ENCODE results near the gene STT3B. TPM values are rescaled to one million over a fixed set of nuclear protein-coding genes. Genes with fewer than 3 reads are reported as not detected.
"Not testable (repeated sequence)": the region's sequence is repeated elsewhere in the genome, so short reads cannot be mapped to it uniquely, and the experiment has no call there.

Gene STT3B
- total RNA-seq, 2 experiments from 2014 or later, result 199 to 201 TPM

DNA sequence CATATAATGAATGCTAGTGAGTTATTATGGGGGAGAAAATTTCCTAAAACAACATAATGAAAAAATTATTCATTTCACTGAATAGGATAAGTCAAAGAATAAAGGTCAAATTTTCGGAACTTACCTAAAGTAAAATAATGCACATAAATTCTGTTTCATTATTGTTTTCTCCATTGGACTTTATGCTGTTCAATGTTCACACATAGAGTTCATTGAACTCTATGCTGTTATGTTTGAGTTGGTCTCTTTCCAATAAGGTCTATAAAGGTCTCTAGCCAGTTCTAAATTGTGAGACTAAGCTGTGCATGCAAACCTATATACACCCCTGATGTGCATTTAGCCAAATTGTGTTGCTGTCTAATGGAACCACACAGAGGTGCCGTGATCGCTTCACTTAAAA is 28.5 kb upstream of the STT3B start:
- POLR2A ChIA-PET, result interaction anchor here (2.2 kb wide), 1 partner anchor 28 kb away, joined by 14 read pairs; the partner anchor contains the start of gene STT3B
- Mint-ChIP-seq H3K9me3 (no peaks in the 10 kb centered on the region), H3K4me3 (no peak overlapping the region), H3K27me3 (no peaks in the 10 kb centered on the region), H3K36me3 (ENCODE audit: low read depth) (no peaks in the 10 kb centered on the region), H3K27ac (no peak overlapping the region), H3K4me1 (peaks cover 47% of the 10 kb centered on the region)
- CTCF ChIA-PET, result no interaction called here
- no peak for DNase-seq

- no peak overlapping the region for H3K27ac Mint-ChIP-seq
- ChIA-PET POLR2A (no interaction called here), CTCF (no interaction called here)
- no peak for DNase-seq
- no peak overlapping the region for H3K4me3 Mint-ChIP-seq
- peaks cover 57% of the 10 kb centered on the region for H3K4me1 Mint-ChIP-seq
- no peaks in the 10 kb centered on the region for H3K36me3 Mint-ChIP-seq (ENCODE audit: low read depth)
- H3K9me3 Mint-ChIP-seq, result peaks cover 2% of the 10 kb centered on the region
- no peaks in the 10 kb centered on the region for H3K27me3 Mint-ChIP-seq
These were observed 27.2 kb upstream of the STT3B start for GRCh38 chr3:31505371-31506048.

DNA sequence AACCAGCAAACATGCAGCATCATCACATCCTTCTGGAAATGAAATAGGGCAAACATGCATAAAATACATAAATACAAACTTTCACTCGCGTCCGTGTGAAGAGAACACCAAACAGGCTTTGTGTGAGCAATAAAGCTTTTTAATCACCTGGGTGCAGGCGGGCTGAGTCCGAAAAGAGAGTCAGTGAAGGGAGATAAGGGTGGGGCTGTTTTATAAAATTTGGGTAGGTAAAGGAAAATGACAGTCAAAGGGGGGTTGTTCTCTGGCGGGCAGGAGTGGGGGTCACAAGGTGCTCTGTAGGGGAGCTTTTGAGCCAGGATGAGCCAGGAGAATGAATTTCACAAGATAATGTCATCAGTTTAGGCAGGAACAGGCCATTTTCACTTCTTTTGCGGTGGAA is 26.2 kb upstream of the STT3B start:
- H3K9me3 Mint-ChIP-seq; CTCF ChIA-PET; H3K27ac Mint-ChIP-seq; DNase-seq; H3K27me3 Mint-ChIP-seq; H3K4me3 Mint-ChIP-seq; H3K36me3 Mint-ChIP-seq (ENCODE audit: low read depth): not testable (repeated sequence)
- POLR2A ChIA-PET, result interaction anchor here (3.8 kb wide), 1 partner anchor 26 kb away, joined by 43 read pairs; the partner anchor contains the start of gene STT3B
- peaks cover 57% of the 10 kb centered on the region for H3K4me1 Mint-ChIP-seq

GRCh38 chr3:31508452-31509146 is 24.1 kb upstream of the STT3B start:
- CTCF ChIA-PET, result interaction anchor here (0.7 to 1.3 kb wide), 6 partner anchors 9 to 606 kb away, joined by 3 to 7 read pairs (median 4); partner anchors contain the start of gene STT3B

DNA sequence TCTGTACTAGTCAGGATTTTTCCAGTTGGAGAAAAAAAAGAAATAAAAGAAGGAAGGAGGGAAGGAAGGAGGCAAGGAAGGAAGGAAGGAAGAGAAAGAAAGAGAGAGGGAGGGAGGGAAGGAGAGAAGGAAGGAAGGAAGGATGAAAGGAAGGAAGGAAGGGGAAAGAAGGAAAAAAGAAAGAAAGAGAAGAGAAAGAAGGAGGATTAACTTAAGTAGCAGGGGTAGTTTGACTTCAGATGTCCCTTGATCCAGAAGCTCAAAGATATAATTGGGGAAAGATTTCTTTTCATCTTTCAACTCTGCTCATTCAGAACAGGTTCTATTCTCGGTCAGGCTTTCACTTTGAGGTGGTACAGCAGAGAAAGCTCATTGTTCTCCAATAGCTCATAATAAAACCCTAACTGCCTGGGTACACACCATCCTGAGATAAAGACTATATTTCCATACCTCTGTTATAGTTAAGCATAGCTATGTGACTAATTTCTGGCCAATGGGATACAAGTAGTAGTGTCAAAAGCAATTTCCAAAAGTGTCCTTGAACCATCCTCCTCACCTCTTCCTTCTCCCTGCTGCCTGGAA is 23.5 kb upstream of the STT3B start:
- Mint-ChIP-seq H3K27ac (peak overlapping the region; percentile 62), H3K27me3 (no peaks in the 10 kb centered on the region), H3K9me3 (peaks cover 5% of the 10 kb centered on the region), H3K4me3 (no peak overlapping the region), H3K4me1 (peaks cover 51% of the 10 kb centered on the region), H3K36me3 (ENCODE audit: low read depth) (peaks cover 2% of the 10 kb centered on the region)
- DNase-seq, result no peak
- ChIA-PET POLR2A (interaction anchor here (1.7 to 3.8 kb wide), 2 partner anchors 13 to 23 kb away, joined by 6 to 43 read pairs; partner anchors contain the start of gene STT3B), CTCF (interaction anchor here (0.7 to 1.3 kb wide), 6 partner anchors 9 to 605 kb away, joined by 3 to 7 read pairs (median 4); partner anchors contain the start of gene STT3B)

More at GRCh38 chr3:31508452-31509146, 24.1 kb upstream of the STT3B start:
- POLR2A ChIA-PET, result interaction anchor here (1.7 to 3.8 kb wide), 2 partner anchors 13 to 24 kb away, joined by 6 to 43 read pairs; partner anchors contain the start of gene STT3B
- Mint-ChIP-seq H3K36me3 (ENCODE audit: low read depth) (peaks cover 2% of the 10 kb centered on the region), H3K27me3 (no peaks in the 10 kb centered on the region), H3K27ac (peak overlapping the region; percentile 62), H3K4me3 (no peak overlapping the region), H3K9me3 (peaks cover 5% of the 10 kb centered on the region), H3K4me1 (peaks cover 51% of the 10 kb centered on the region)
- DNase-seq, result no peak

DNA sequence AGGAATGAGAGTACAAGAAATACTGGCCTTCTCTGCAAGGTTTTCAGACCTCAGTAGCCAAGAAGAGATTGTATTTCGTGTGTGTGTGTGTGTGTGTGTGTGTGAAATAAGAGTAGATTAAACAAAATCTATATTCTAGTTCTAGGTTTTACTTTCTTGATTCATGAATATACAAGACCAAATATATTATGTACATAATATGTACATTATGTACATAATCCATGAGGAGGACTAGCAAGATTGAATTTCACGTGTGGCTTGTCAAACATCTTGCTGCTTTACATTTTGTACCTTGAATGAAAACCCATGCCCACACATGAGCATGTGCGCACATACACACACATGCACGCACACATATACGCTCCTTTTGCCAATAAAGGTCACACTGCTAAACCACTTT is 18.2 kb upstream of the STT3B start:
- Mint-ChIP-seq H3K9me3 (peaks cover 12% of the 10 kb centered on the region), H3K36me3 (ENCODE audit: low read depth) (peaks cover 2% of the 10 kb centered on the region)
- DNase-seq, result no peak

GRCh38 chr3:31515486-31516284 is 17.0 kb upstream of the STT3B start:
- POLR2A ChIA-PET, result interaction anchor here (9.9 kb wide), 1 partner anchor 17 kb away, joined by 145 read pairs; the partner anchor contains the start of gene STT3B
- Mint-ChIP-seq H3K4me1 (no peaks in the 10 kb centered on the region), H3K36me3 (ENCODE audit: low read depth) (peaks cover 2% of the 10 kb centered on the region), H3K4me3 (no peak overlapping the region), H3K27me3 (no peaks in the 10 kb centered on the region), H3K27ac (no peak overlapping the region), H3K9me3 (peaks cover 11% of the 10 kb centered on the region)
- CTCF ChIA-PET, result interaction anchor here (1.1 kb wide), 1 partner anchor 16 kb away, joined by 5 read pairs; the partner anchor contains the start of gene STT3B
- no peak for DNase-seq

More for the DNA sequence above, 18.2 kb upstream of the STT3B start:
- Mint-ChIP-seq H3K27me3 (no peaks in the 10 kb centered on the region), H3K4me3 (no peak overlapping the region), H3K27ac (no peak overlapping the region), H3K4me1 (peaks cover 7% of the 10 kb centered on the region)
- ChIA-PET POLR2A (interaction anchor here (9.9 kb wide), 1 partner anchor 18 kb away, joined by 145 read pairs; the partner anchor contains the start of gene STT3B), CTCF (no interaction called here)

DNA sequence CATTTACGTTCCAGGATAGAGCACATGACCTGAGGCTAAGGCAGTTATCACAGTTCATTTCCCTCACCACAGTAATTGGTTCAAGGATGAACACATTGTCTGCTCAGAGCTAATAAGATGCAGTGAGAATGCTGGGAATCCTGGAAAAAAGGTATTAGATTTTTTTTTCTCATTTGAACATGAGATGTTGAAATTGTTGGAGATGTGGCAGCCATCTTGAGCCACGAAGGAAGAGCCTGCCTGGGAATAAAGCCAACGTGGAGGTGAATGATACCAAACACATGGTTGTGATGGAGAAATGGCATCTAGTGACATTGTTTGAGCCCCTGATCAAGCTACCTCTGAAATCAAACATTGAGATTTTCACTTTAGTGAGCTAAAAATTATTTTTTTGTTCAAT is 16.0 kb upstream of the STT3B start:
- Mint-ChIP-seq H3K27ac (no peak overlapping the region), H3K4me3 (no peak overlapping the region), H3K9me3 (peaks cover 11% of the 10 kb centered on the region), H3K27me3 (no peaks in the 10 kb centered on the region), H3K4me1 (peaks cover 7% of the 10 kb centered on the region), H3K36me3 (ENCODE audit: low read depth) (peaks cover 2% of the 10 kb centered on the region)
- POLR2A ChIA-PET, result interaction anchor here (9.9 kb wide), 1 partner anchor 16 kb away, joined by 145 read pairs; the partner anchor contains the start of gene STT3B
- CTCF ChIA-PET, result interaction anchor here (0.6 kb wide), 1 partner anchor 286 kb away, joined by 3 read pairs; no protein-coding TSS in a partner anchor
- DNase-seq, result no peak

DNA sequence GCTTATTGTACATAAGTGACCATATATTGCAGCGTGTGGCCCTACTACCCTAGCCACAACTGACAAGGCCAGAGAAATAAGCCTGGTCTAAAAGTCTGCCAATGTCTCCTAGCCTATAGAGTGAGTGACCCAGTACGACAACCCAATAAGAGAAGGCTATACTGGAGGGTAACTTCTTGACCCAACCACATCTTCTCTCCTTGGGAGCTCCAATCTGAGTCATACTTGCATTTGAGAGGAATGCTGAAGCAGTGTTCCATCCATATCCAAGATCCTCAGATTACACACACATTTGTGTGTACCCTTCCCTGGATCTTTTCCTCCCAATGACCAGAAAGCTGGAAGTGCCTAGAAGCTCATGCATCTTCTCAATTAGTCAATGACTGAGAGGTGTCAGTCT is 11.3 kb upstream of the STT3B start:
- ChIA-PET POLR2A (interaction anchor here (1.6 to 9.9 kb wide), 3 partner anchors 11 to 14 kb away, joined by 6 to 145 read pairs (median 7); partner anchors contain the start of gene STT3B), CTCF (interaction anchor here (1.8 to 4.6 kb wide), 2 partner anchors 11 to 295 kb away, joined by 4 to 31 read pairs; partner anchors contain the start of gene STT3B)
- Mint-ChIP-seq H3K36me3 (ENCODE audit: low read depth) (peaks cover 3% of the 10 kb centered on the region), H3K4me3 (no peak overlapping the region), H3K9me3 (peaks cover 11% of the 10 kb centered on the region), H3K4me1 (peaks cover 21% of the 10 kb centered on the region), H3K27me3 (no peaks in the 10 kb centered on the region), H3K27ac (peak overlapping the region; percentile 63)
- no peak for DNase-seq

- Mint-ChIP-seq H3K36me3 (ENCODE audit: low read depth) (peaks cover 3% of the 10 kb centered on the region), H3K9me3 (peaks cover 8% of the 10 kb centered on the region), H3K27me3 (no peaks in the 10 kb centered on the region), H3K4me1 (peaks cover 21% of the 10 kb centered on the region), H3K27ac (peak overlapping the region; percentile 63), H3K4me3 (peak overlapping the region; percentile 21)
- ChIA-PET CTCF (interaction anchor here (1.0 to 4.6 kb wide), 3 partner anchors 10 to 296 kb away, joined by 4 to 31 read pairs (median 4); partner anchors contain the start of gene STT3B), POLR2A (interaction anchor here (1.0 to 9.9 kb wide), 4 partner anchors 10 to 60 kb away, joined by 3 to 145 read pairs (median 6); partner anchors contain the start of gene STT3B)
- DNase-seq, result peak; percentile 53
These were observed 10.6 kb upstream of the STT3B start for GRCh38 chr3:31522152-31522551.

- peaks cover 3% of the 10 kb centered on the region for H3K36me3 Mint-ChIP-seq (ENCODE audit: low read depth)
- no peak overlapping the region for H3K27ac Mint-ChIP-seq
- H3K4me1 Mint-ChIP-seq, result peaks cover 21% of the 10 kb centered on the region
- H3K9me3 Mint-ChIP-seq, result peaks cover 8% of the 10 kb centered on the region
- H3K4me3 Mint-ChIP-seq, result no peak overlapping the region
- ChIA-PET CTCF (interaction anchor here (1.8 to 4.6 kb wide), 2 partner anchors 9 to 297 kb away, joined by 4 to 31 read pairs; partner anchors contain the start of gene STT3B), POLR2A (interaction anchor here (9.9 kb wide), 1 partner anchor 9 kb away, joined by 145 read pairs; the partner anchor contains the start of gene STT3B)
- H3K27me3 Mint-ChIP-seq, result no peaks in the 10 kb centered on the region
- no peak for DNase-seq
These were observed 9.2 kb upstream of the STT3B start for GRCh38 chr3:31523543-31523942.

GRCh38 chr3:31525532-31525931 is 7.2 kb upstream of the STT3B start:
- ChIA-PET CTCF (no interaction called here), POLR2A (no interaction called here)
- peaks cover 21% of the 10 kb centered on the region for H3K4me1 Mint-ChIP-seq
- H3K27ac Mint-ChIP-seq, result no peak overlapping the region
- no peak for DNase-seq
- peaks cover 3% of the 10 kb centered on the region for H3K36me3 Mint-ChIP-seq (ENCODE audit: low read depth)
- peaks cover 5% of the 10 kb centered on the region for H3K9me3 Mint-ChIP-seq
- H3K27me3 Mint-ChIP-seq, result no peaks in the 10 kb centered on the region
- H3K4me3 Mint-ChIP-seq, result no peak overlapping the region
